Ectodermal cell (in vitro differentiated cells): ENCODE measurements around the gene YLPM1.

Source experiments
- H3K27ac ChIP-seq: 2 replicates; pipeline ENCODE4 v1.7.0; 2013; ENCODE audit warnings: mild to moderate bottlenecking, low read depth, low read length; ENCODE audit not compliant: insufficient read depth, poor library complexity, severe bottlenecking
- H3K27me3 ChIP-seq: 2 replicates; pipeline ENCODE4 v1.7.0; 2013; ENCODE audit warnings: mild to moderate bottlenecking, low read length; ENCODE audit not compliant: insufficient read depth, control insufficient read depth, poor library complexity, severe bottlenecking
- H3K36me3 ChIP-seq: one replicate; pipeline ENCODE4 v1.7.0; 2013; ENCODE audit warnings: low read length; ENCODE audit not compliant: control insufficient read depth, insufficient read depth
- H3K4me1 ChIP-seq: one replicate; pipeline ENCODE4 v1.7.0; 2013; ENCODE audit warnings: low read length; ENCODE audit not compliant: control insufficient read depth, insufficient read depth
- H3K4me3 ChIP-seq: 2 replicates; pipeline ENCODE4 v1.7.0; 2013; ENCODE audit warnings: low read depth, low read length, control low read depth; ENCODE audit not compliant: insufficient read depth
- H3K9me3 ChIP-seq: 2 replicates; pipeline ENCODE4 v1.7.0; 2013; ENCODE audit warnings: mild to moderate bottlenecking, low read length, moderate library complexity; ENCODE audit not compliant: control insufficient read depth
- WGBS, 2 experiments: methylation state at CpG; one replicate each; pipeline ENCODE4 v1.1.7; 2013; ENCODE audit warnings: missing lambda C conversion rate in 2 of 2; 5-methylcytosine and 5-hydroxymethylcytosine counted together

YLPM1 gene

GRCh38 chr14:74865156-74865555, 102.0 kb downstream of the YLPM1 start:
- H3K27ac ChIP-seq = no peak overlapping the region
- no peaks in the 10 kb centered on the region for H3K9me3 ChIP-seq
- no peaks in the 10 kb centered on the region for H3K27me3 ChIP-seq
- no peaks in the 10 kb centered on the region for H3K4me1 ChIP-seq
- H3K4me3 ChIP-seq = no peak overlapping the region
- H3K36me3 ChIP-seq = no peaks in the 10 kb centered on the region
- WGBS, 2 experiments = 86 to 92% methylated on average over 5 of the region's 5 CpGs

- Histone ChIP-seq H3K27ac (no peak overlapping the region), H3K9me3 (no peaks in the 10 kb centered on the region), H3K4me3 (no peak overlapping the region), H3K36me3 (no peaks in the 10 kb centered on the region), H3K27me3 (no peaks in the 10 kb centered on the region), H3K4me1 (no peaks in the 10 kb centered on the region)
- WGBS, 2 experiments = 90% methylated on average over 3 of the region's 3 CpGs
Measured at GRCh38 chr14:74866708-74867389, 103.7 kb downstream of the YLPM1 start.

GRCh38 chr14:74867673-74868072, 104.6 kb downstream of the YLPM1 start:
- no peak overlapping the region for H3K4me3 ChIP-seq
- no peaks in the 10 kb centered on the region for H3K4me1 ChIP-seq
- 80 to 83% methylated on average over 5 of the region's 5 CpGs for WGBS, 2 experiments
- no peaks in the 10 kb centered on the region for H3K27me3 ChIP-seq
- H3K36me3 ChIP-seq = no peaks in the 10 kb centered on the region
- H3K27ac ChIP-seq = no peak overlapping the region
- H3K9me3 ChIP-seq = no peaks in the 10 kb centered on the region

GRCh38 chr14:74868739-74869138, 105.6 kb downstream of the YLPM1 start:
- Histone ChIP-seq H3K9me3 (no peaks in the 10 kb centered on the region), H3K4me3 (no peak overlapping the region), H3K4me1 (no peaks in the 10 kb centered on the region), H3K27ac (no peak overlapping the region), H3K36me3 (no peaks in the 10 kb centered on the region), H3K27me3 (no peaks in the 10 kb centered on the region)
- 86 to 93% methylated on average over 8 of the region's 8 CpGs for WGBS, 2 experiments

GRCh38 chr14:74871819-74872218, 108.7 kb downstream of the YLPM1 start:
- WGBS, 2 experiments = 93 to 97% methylated on average over 4 of the region's 4 CpGs
- Histone ChIP-seq H3K4me3 (no peak overlapping the region), H3K9me3 (no peaks in the 10 kb centered on the region), H3K36me3 (no peaks in the 10 kb centered on the region), H3K27ac (no peak overlapping the region), H3K27me3 (no peaks in the 10 kb centered on the region), H3K4me1 (no peaks in the 10 kb centered on the region)

- Histone ChIP-seq H3K4me1 (no peaks in the 10 kb centered on the region), H3K9me3 (no peaks in the 10 kb centered on the region)
- WGBS, 2 experiments = 94 to 96% methylated on average over 5 of the region's 5 CpGs
Measured at GRCh38 chr14:74875204-74875603, 112.1 kb downstream of the YLPM1 start.

GRCh38 chr14:74875941-74876913, 113.1 kb downstream of the YLPM1 start, which contains the start of gene PROX2:
PROX2 (minus strand) TSS chr14:74876145; CDS start chr14:74863834, 12,311 bp downstream.
- H3K4me1 ChIP-seq = peaks cover 3% of the 10 kb centered on the region
- no peaks in the 10 kb centered on the region for H3K9me3 ChIP-seq
- 61 to 62% methylated on average over 12 to 13 of the region's 13 CpGs for WGBS, 2 experiments
- H3K27me3 ChIP-seq = no peaks in the 10 kb centered on the region
- no peaks in the 10 kb centered on the region for H3K36me3 ChIP-seq
- no peak within 1 kb of the TSS for H3K4me3 ChIP-seq
- H3K27ac ChIP-seq = no peak within 1 kb of the TSS

More at GRCh38 chr14:74875204-74875603, 112.1 kb downstream of the YLPM1 start:
- no peak overlapping the region for H3K27ac ChIP-seq
- no peak overlapping the region for H3K4me3 ChIP-seq
- H3K27me3 ChIP-seq = no peaks in the 10 kb centered on the region
- H3K36me3 ChIP-seq = no peaks in the 10 kb centered on the region

- H3K27ac ChIP-seq = no peak overlapping the region
- 87 to 89% methylated on average over 2 to 3 of the region's 3 CpGs for WGBS, 2 experiments
Measured at GRCh38 chr14:74879427-74880182, 116.5 kb downstream of the YLPM1 start.

GRCh38 chr14:74881431-74882102, 118.5 kb downstream of the YLPM1 start, which contains the start of gene DLST:
DLST (plus strand) TSS chr14:74881916; CDS start chr14:74881954, 38 bp downstream.
- WGBS, 2 experiments = 1% methylated on average over 53 of the region's 53 CpGs
- H3K4me3 ChIP-seq = peak within 1 kb of the TSS; percentile 98
- peak within 1 kb of the TSS; percentile 60 for H3K27ac ChIP-seq
- no peaks in the 10 kb centered on the region for H3K36me3 ChIP-seq
- H3K4me1 ChIP-seq = peaks cover 25% of the 10 kb centered on the region
- H3K9me3 ChIP-seq = no peaks in the 10 kb centered on the region
- no peaks in the 10 kb centered on the region for H3K27me3 ChIP-seq

More at GRCh38 chr14:74879427-74880182, 116.5 kb downstream of the YLPM1 start:
- peaks cover 15% of the 10 kb centered on the region for H3K4me1 ChIP-seq
- no peaks in the 10 kb centered on the region for H3K27me3 ChIP-seq
- no peak overlapping the region for H3K4me3 ChIP-seq
- no peaks in the 10 kb centered on the region for H3K9me3 ChIP-seq
- H3K36me3 ChIP-seq = no peaks in the 10 kb centered on the region
